H1 (cell line): ENCODE results near the gene FBN1. TPM values are rescaled to one million over a fixed set of nuclear protein-coding genes. Genes with fewer than 3 reads are reported as not detected.

Experiments
- CTCF ChIA-PET: fragments of 300-600 bp; sonication (Branson Sonifier 250); formaldehyde crosslinking; loops from one replicate; lab custom pipeline; 2021; ENCODE audit not compliant: partially characterized antibody; lab: Charles Lee
- POLR2A ChIA-PET: fragments of 300-600 bp; sonication (Branson Sonifier 250); formaldehyde crosslinking; loops from one replicate; lab custom pipeline; 2021; ENCODE audit warnings: inconsistent platforms; ENCODE audit not compliant: partially characterized antibody; lab: Charles Lee
- DNase-seq, 2 experiments: peaks; one replicate each; pipeline versions ENCODE4 v3.0.0 to v3.0.0-alpha.2; 2010 to 2022; ENCODE audit warnings: low spot score in 2 of 2, low read depth in 1 of 2, mixed read lengths in 1 of 2
- FAIRE-seq: peaks from 2 replicates; lab custom pipeline; 2011; peaks lifted over from hg19 to GRCh38; lab: Jason Lieb, UNC
- H2AFZ ChIP-seq: 2 replicates; pipeline ENCODE4 v1.8.1; 2012; ENCODE audit warnings: low read length, inconsistent platforms
- H2AK5ac ChIP-seq: 2 replicates; pipeline ENCODE4 v1.6.1; 2013; ENCODE audit warnings: low read depth, low read length
- H2BK120ac ChIP-seq: replicated peaks from 2 replicates; pipeline ENCODE3; 2013; ENCODE audit warnings: low read depth, low read length, inconsistent platforms
- H2BK12ac ChIP-seq: 2 replicates; pipeline ENCODE4 v1.6.1; 2013; ENCODE audit warnings: low read depth, low read length
- H2BK15ac ChIP-seq: 2 replicates; pipeline ENCODE4 v1.6.1; 2013; ENCODE audit warnings: low read length
- H2BK20ac ChIP-seq: 2 replicates; pipeline ENCODE4 v1.6.1; 2013; ENCODE audit warnings: low read length
- H2BK5ac ChIP-seq: 2 replicates; pipeline ENCODE4 v1.6.1; 2013; ENCODE audit warnings: low read depth, low read length
- H3K14ac ChIP-seq: 2 replicates; pipeline ENCODE4 v1.6.1; 2013; ENCODE audit warnings: inconsistent platforms; ENCODE audit not compliant: insufficient read length
- H3K18ac ChIP-seq: 2 replicates; pipeline ENCODE4 v1.6.1; 2013; ENCODE audit warnings: low read length; ENCODE audit errors: extremely low read depth
- H3K23ac ChIP-seq: 2 replicates; pipeline ENCODE4 v1.6.1; 2013; ENCODE audit warnings: inconsistent platforms; ENCODE audit not compliant: insufficient read length
- H3K23me2 ChIP-seq: 2 replicates; pipeline ENCODE4 v1.6.1; 2013; ENCODE audit warnings: low read depth, low read length
- H3K27ac ChIP-seq: 2 replicates; pipeline ENCODE4 v1.6.1; 2011; ENCODE audit warnings: low read depth, low read length, inconsistent platforms
- H3K27me3 ChIP-seq, 4 experiments: replicated peaks in 1 of 4; 1 replicate in 1 of 4; 2 replicates in 3 of 4; pipeline versions ENCODE4 v1.6.1 to v1.8.1; 2011 to 2013; ENCODE audit warnings: low read length in 3 of 4, mild to moderate bottlenecking in 3 of 4, inconsistent platforms in 2 of 4, mixed read lengths in 2 of 4, moderate library complexity in 1 of 4; ENCODE audit not compliant: control insufficient read depth in 3 of 4, insufficient read depth in 3 of 4; ENCODE audit errors: extremely low read depth in 1 of 4
- H3K36me3 ChIP-seq, 4 experiments: 2 replicates each; pipeline versions ENCODE4 v1.6.1 to v1.8.1; 2011 to 2013; ENCODE audit warnings: mild to moderate bottlenecking in 4 of 4, low read length in 3 of 4, moderate library complexity in 2 of 4, control low read depth in 1 of 4, inconsistent platforms in 1 of 4; ENCODE audit not compliant: insufficient read depth in 4 of 4, control insufficient read depth in 2 of 4
- H3K4ac ChIP-seq: replicated peaks from 2 replicates; pipeline ENCODE3; 2013; ENCODE audit warnings: low read length, low read depth, mixed read lengths, inconsistent platforms; ENCODE audit not compliant: insufficient read length
- H3K4me1 ChIP-seq, 4 experiments: replicated peaks in 1 of 4; 1 replicate in 1 of 4; 2 replicates in 3 of 4; pipeline versions ENCODE4 v1.6.1 to v1.8.1; 2011 to 2013; ENCODE audit warnings: low read length in 3 of 4, inconsistent platforms in 2 of 4, mixed read lengths in 1 of 4; ENCODE audit not compliant: insufficient read depth in 4 of 4, control insufficient read depth in 3 of 4
- H3K4me2 ChIP-seq, 2 experiments: 2 replicates each; pipeline versions ENCODE4 v1.6.1 to v1.8.1; 2011 to 2013; ENCODE audit warnings: low read depth in 2 of 2, low read length in 2 of 2, control low read depth in 1 of 2, inconsistent platforms in 1 of 2, mild to moderate bottlenecking in 1 of 2; ENCODE audit not compliant: insufficient read depth in 1 of 2
- H3K4me3 ChIP-seq, 4 experiments: fragments of 200-600, 300-600 bp in 1 of 4; sonication (generic), shearing (Covaris generic), sonication (Bioruptor Twin) in 1 of 4; 2 replicates each; pipeline versions ENCODE4 v1.5.1 to v1.8.1; 2011 to 2016; ENCODE audit warnings: low read length in 4 of 4, low read depth in 3 of 4, control low read depth in 2 of 4, inconsistent platforms in 2 of 4, mild to moderate bottlenecking in 2 of 4, mixed read lengths in 1 of 4, moderate library complexity in 1 of 4; ENCODE audit not compliant: insufficient read depth in 2 of 4; ENCODE audit errors: extremely low read depth in 1 of 4
- H3K56ac ChIP-seq: replicated peaks from 2 replicates; pipeline ENCODE3; 2013; ENCODE audit warnings: low read depth, mild to moderate bottlenecking, mixed read lengths, low read length, inconsistent platforms; ENCODE audit not compliant: insufficient read length
- H3K79me1 ChIP-seq: 2 replicates; pipeline ENCODE4 v1.6.1; 2013; ENCODE audit warnings: low read depth, low read length, control low read depth
- H3K79me2 ChIP-seq, 2 experiments: 2 replicates each; pipeline versions ENCODE4 v1.6.1 to v1.8.1; 2012 to 2013; ENCODE audit warnings: low read length in 2 of 2, mild to moderate bottlenecking in 2 of 2, inconsistent platforms in 1 of 2; ENCODE audit not compliant: insufficient read depth in 2 of 2, control insufficient read depth in 1 of 2
- H3K9ac ChIP-seq, 4 experiments: replicated peaks in 1 of 4; 1 replicate in 1 of 4; 2 replicates in 3 of 4; pipeline versions ENCODE4 v1.6.1 to v1.8.1; 2011 to 2013; ENCODE audit warnings: low read depth in 3 of 4, low read length in 3 of 4, control low read depth in 2 of 4, mild to moderate bottlenecking in 2 of 4, moderate library complexity in 2 of 4, inconsistent platforms in 1 of 4; ENCODE audit errors: extremely low read depth in 1 of 4
- H3K9me3 ChIP-seq, 2 experiments: 2 replicates each; pipeline versions ENCODE4 v1.6.1 to v1.8.1; 2012 to 2013; ENCODE audit warnings: mild to moderate bottlenecking in 2 of 2, moderate library complexity in 2 of 2, control low read depth in 1 of 2, inconsistent platforms in 1 of 2, low read depth in 1 of 2, low read length in 1 of 2, mixed read lengths in 1 of 2; ENCODE audit not compliant: insufficient read depth in 2 of 2
- H4K20me1 ChIP-seq, 2 experiments: replicated peaks in 1 of 2; 2 replicates each; pipeline versions ENCODE3 to v1.8.1; 2011 to 2013; ENCODE audit warnings: inconsistent platforms in 2 of 2, low read length in 2 of 2, mild to moderate bottlenecking in 1 of 2; ENCODE audit not compliant: insufficient read depth in 2 of 2, control insufficient read depth in 1 of 2
- H4K5ac ChIP-seq: 2 replicates; pipeline ENCODE4 v1.6.1; 2013; ENCODE audit warnings: low read length, low read depth, mixed read lengths, inconsistent platforms; ENCODE audit not compliant: insufficient read length
- H4K8ac ChIP-seq: 2 replicates; pipeline ENCODE4 v1.8.0; 2013; ENCODE audit warnings: mild to moderate bottlenecking, moderate library complexity, low read length, inconsistent platforms; ENCODE audit not compliant: insufficient read depth; ENCODE audit errors: extremely low read depth
- H4K91ac ChIP-seq: replicated peaks from 2 replicates; pipeline ENCODE3; 2013; ENCODE audit warnings: low read length, mixed read lengths, inconsistent platforms; ENCODE audit not compliant: insufficient read length
- CBX5 ChIP-seq: fragments of 300-800, 300-1000 bp; sonication (generic); IDR thresholded peaks from 2 replicates; pipeline ENCODE4 v1.7.1; 2016; ENCODE audit warnings: antibody characterized with exemption, low read length, low read depth
- CREB1 ChIP-seq: IDR thresholded peaks from 2 replicates; pipeline ENCODE4 v1.6.1; 2012; ENCODE audit warnings: inconsistent platforms
- CTBP2 ChIP-seq: IDR thresholded peaks from 2 replicates; pipeline ENCODE4 v1.7.0; 2011; ENCODE audit warnings: borderline replicate concordance, mild to moderate bottlenecking, moderate library complexity, mixed read lengths, low read length; ENCODE audit not compliant: insufficient read depth, insufficient read length
- EZH2 ChIP-seq: fragments of 200-600 bp; sonication (generic); IDR thresholded peaks from 2 replicates; pipeline ENCODE4 v1.7.1; 2012; ENCODE audit warnings: low read depth, mild to moderate bottlenecking, moderate library complexity, low read length, inconsistent platforms; ENCODE audit not compliant: severe bottlenecking
- FOSL1 ChIP-seq: IDR thresholded peaks from 2 replicates; pipeline ENCODE4 v1.6.1; 2011; ENCODE audit warnings: mild to moderate bottlenecking, low read depth, low read length, moderate library complexity; ENCODE audit not compliant: insufficient read depth
- GABPA ChIP-seq: IDR thresholded peaks from 2 replicates; pipeline ENCODE4 v1.6.1; 2011; ENCODE audit warnings: mild to moderate bottlenecking, low read length, moderate library complexity, borderline replicate concordance; ENCODE audit not compliant: insufficient read depth
- NANOG ChIP-seq: IDR thresholded peaks from 2 replicates; pipeline ENCODE4 v1.6.1; 2011; ENCODE audit warnings: low read length, low read depth, mild to moderate bottlenecking, inconsistent platforms; ENCODE audit not compliant: insufficient read depth, poor library complexity, severe bottlenecking
- RAD21 ChIP-seq, 2 experiments: IDR thresholded peaks in 1 of 2; conservative IDR thresholded peaks in 1 of 2; 2 replicates each; pipeline ENCODE4 v1.6.1; 2011; ENCODE audit warnings: low read depth in 2 of 2, low read length in 2 of 2, improper control_type of control experiment in 1 of 2, inconsistent platforms in 1 of 2, mild to moderate bottlenecking in 1 of 2, moderate library complexity in 1 of 2
- RNF2 ChIP-seq: fragments of 200-900, 300-1000 bp; sonication (generic); IDR thresholded peaks from 2 replicates; pipeline ENCODE4 v1.7.1; 2016; ENCODE audit warnings: borderline replicate concordance, low read depth, mild to moderate bottlenecking, antibody characterized with exemption, low read length; ENCODE audit not compliant: poor library complexity, severe bottlenecking; ENCODE audit errors: missing control alignments
- SP4 ChIP-seq: IDR thresholded peaks from 2 replicates; pipeline ENCODE4 v1.6.1; 2012; ENCODE audit warnings: low read length, inconsistent platforms
- SUZ12 ChIP-seq: fragments of 200-600 bp; sonication (generic); IDR thresholded peaks from 2 replicates; pipeline ENCODE4 v1.6.1; 2012; ENCODE audit warnings: mild to moderate bottlenecking, inconsistent platforms, low read length, moderate library complexity, mixed read lengths
- TAF1 ChIP-seq: IDR thresholded peaks from 2 replicates; pipeline ENCODE4 v1.6.1; 2011; ENCODE audit warnings: mild to moderate bottlenecking, low read depth, low read length
- TAF7 ChIP-seq: optimal IDR thresholded peaks from 2 replicates; pipeline ENCODE3; 2011; ENCODE audit warnings: low read depth, mild to moderate bottlenecking, inconsistent platforms, low read length, moderate library complexity, borderline replicate concordance
- TEAD4 ChIP-seq: IDR thresholded peaks from 2 replicates; pipeline ENCODE4 v1.6.1; 2012; ENCODE audit warnings: low read depth, low read length, inconsistent platforms, mixed read lengths
- WGBS, 2 experiments: shearing (Covaris generic) in 1 of 2; methylation state at CpG; one replicate each; pipeline versions ENCODE4 v1.1.6 to v1.1.7; 2013 to 2015; ENCODE audit warnings: low lambda C conversion rate in 2 of 2, mixed read lengths in 2 of 2, inconsistent platforms in 1 of 2, low coverage in 1 of 2, missing lambda C conversion rate in 1 of 2; ENCODE audit not compliant: insufficient replicate concordance in 2 of 2, insufficient coverage in 1 of 2, insufficient read length in 1 of 2; ENCODE audit errors: extremely low coverage in 1 of 2, missing lambda C conversion rate in 1 of 2; 5-methylcytosine and 5-hydroxymethylcytosine counted together
- polyA plus RNA-seq, 7 experiments: library from polyadenylated mRNA; depleted of rRNA in 3 of 7; stranded (reverse) in 5 of 7; unstranded in 2 of 7; fragments of >200 nt in 5 of 7; fragments of 200-250 nt in 2 of 7; gene quantifications; 1 replicate in 5 of 7; 2 replicates in 1 of 7; 4 replicates in 1 of 7; pipeline versions ENCODE4 v1.2.1 to v1.2.3, GENCODE V29; 2011 to 2013; ENCODE audit warnings: missing spikeins in 2 of 7, mixed read lengths in 2 of 7
- total RNA-seq: library from RNA; stranded (reverse); fragmentation: NEBNext Ultra II Directional; extraction: Animal tissue kit (Norgen Biotek cat#: 25700); gene quantifications from 2 replicates; pipeline ENCODE4 v1.2.1, GENCODE V29; 2021

Gene FBN1
- total and polyA plus RNA-seq, 2 of the 8 experiments (the other 6 are each of a cell fraction or from before 2014, with no cell fraction given): 3.0 to 4.0 TPM

- Histone ChIP-seq H4K5ac (no peak overlapping the region), H2BK5ac (no peak overlapping the region)
Observed at GRCh38 chr15:48371961-48372360, 273.5 kb downstream of the FBN1 start.

More at GRCh38 chr15:48371961-48372360, 273.5 kb downstream of the FBN1 start:
- no peaks in the 10 kb centered on the region for H3K36me3 ChIP-seq
- no peaks in the 10 kb centered on the region for H3K27me3 ChIP-seq
- CTCF ChIA-PET: interaction anchor here (0.6 to 4.3 kb wide), 5 partner anchors 9 to 185 kb away, joined by 3 to 33 read pairs (median 3); no protein-coding TSS in a partner anchor
- POLR2A ChIA-PET: no interaction called here
- no peak overlapping the region for H3K4me2 ChIP-seq
- H3K79me1 ChIP-seq: no peaks in the 10 kb centered on the region
- H3K9ac ChIP-seq: no peak overlapping the region
- H3K18ac ChIP-seq: no peak overlapping the region
- H2AFZ ChIP-seq: no peak overlapping the region
- H4K8ac ChIP-seq: no peak overlapping the region
- 90% methylated on average over 2 of the region's 2 CpGs; no CpG with 5 or more reads in 1 of the 2 experiments for WGBS, 2 experiments
- DNase-seq (no peak), FAIRE-seq (no peak)
- no peaks in the 10 kb centered on the region for H4K20me1 ChIP-seq
- H2BK15ac ChIP-seq: no peak overlapping the region
- H2BK120ac ChIP-seq: no peak overlapping the region
- no peak overlapping the region for H3K56ac ChIP-seq
- H3K4me1 ChIP-seq: no peaks in the 10 kb centered on the region
- no peaks in the 10 kb centered on the region for H3K23me2 ChIP-seq
- no peak overlapping the region for H2BK20ac ChIP-seq
- no peak overlapping the region for H2BK12ac ChIP-seq
- H3K27ac ChIP-seq: no peak overlapping the region
- H3K14ac ChIP-seq: no peak overlapping the region
- H3K4me3 ChIP-seq: no peak overlapping the region
- H2AK5ac ChIP-seq: no peak overlapping the region
- no peak overlapping the region for H3K4ac ChIP-seq
- H3K9me3 ChIP-seq: no peaks in the 10 kb centered on the region
- TF ChIP-seq RAD21 (IDR thresholded peaks at IDR 0.05 in 1 of 2, conservative IDR thresholded peaks at IDR 0.05 in 1 of 2; ENCODE audit: low read depth in 2 of 2, low read length in 2 of 2): no peak
- TF ChIP-seq FOSL1: no peak
- TF ChIP-seq TAF1: no peak
- TF ChIP-seq CBX5: no peak
- no peak for TF ChIP-seq TAF7
- no peak for TF ChIP-seq SP4
- no peak for TF ChIP-seq EZH2
- TF ChIP-seq TEAD4: no peak
- no peak for TF ChIP-seq CTBP2
- no peak for TF ChIP-seq SUZ12
- no peak for TF ChIP-seq NANOG
- TF ChIP-seq CREB1: no peak
- no peak for TF ChIP-seq RNF2
- TF ChIP-seq GABPA: no peak
- H4K91ac ChIP-seq: no peak overlapping the region
- no peak overlapping the region for H3K23ac ChIP-seq
- no peaks in the 10 kb centered on the region for H3K79me2 ChIP-seq
